Tibial artery (tissue), 4 donors: ENCODE data around the gene CCSER1.
"Not testable (repeated sequence)": the region's sequence is repeated elsewhere in the genome, so short reads cannot be mapped to it uniquely, and the experiment has no call there.

ENCODE experiments used
- DNase-seq, 2 donors: peaks; one replicate each; pipeline ENCODE4 v3.0.0-alpha.2; 2019
- H3K27ac ChIP-seq, 2 donors: fragments of 200-600 bp; sonication (generic) in 1 of 2; 1 replicate in 1 of 2; 2 replicates in 1 of 2; pipeline ENCODE4 v1.5.1; 2018 to 2019; ENCODE audit warnings: mild to moderate bottlenecking in 1 of 2
- H3K27me3 ChIP-seq, 2 donors: fragments of 200-600 bp; sonication (generic) in 1 of 2; one replicate each; pipeline versions ENCODE4 v1.5.1 to v1.6.0; 2016 to 2019
- H3K36me3 ChIP-seq, 3 donors: fragments of 200-600 bp; sonication (generic) in 2 of 3; one replicate each; pipeline ENCODE4 v1.5.1; 2016 to 2019; ENCODE audit warnings: mild to moderate bottlenecking in 2 of 3
- H3K4me1 ChIP-seq, 4 donors: fragments of 200-600 bp; sonication (generic) in 2 of 4; 1 replicate in 3 of 4; 2 replicates in 1 of 4; pipeline ENCODE4 v1.5.1; 2016 to 2019
- H3K4me3 ChIP-seq, 2 donors: fragments of 200-600 bp; sonication (generic) in 1 of 2; 1 replicate in 1 of 2; 2 replicates in 1 of 2; pipeline ENCODE4 v1.5.1; 2018 to 2019; ENCODE audit warnings: mild to moderate bottlenecking in 2 of 2
- H3K9me3 ChIP-seq, 3 donors: fragments of 200-600 bp; sonication (generic) in 1 of 3; one replicate each; pipeline ENCODE4 v1.5.1; 2016 to 2019
- CTCF ChIP-seq, 2 experiments: fragments of 200-600 bp in 1 of 2; fragments of 450-650 bp in 1 of 2; IDR thresholded peaks; one replicate each; pipeline ENCODE4 v1.5.1; 2017 to 2019; ENCODE audit warnings: antibody characterized with exemption in 2 of 2, mild to moderate bottlenecking in 1 of 2, moderate library complexity in 1 of 2
- intact Hi-C: fragments of 100-400 bp; cut with DNase I; formaldehyde crosslinking; loops from one replicate; pipeline ENCODE4 v1.15.0; 2023; ENCODE audit warnings: low total_unique reads

CCSER1 gene

DNA sequence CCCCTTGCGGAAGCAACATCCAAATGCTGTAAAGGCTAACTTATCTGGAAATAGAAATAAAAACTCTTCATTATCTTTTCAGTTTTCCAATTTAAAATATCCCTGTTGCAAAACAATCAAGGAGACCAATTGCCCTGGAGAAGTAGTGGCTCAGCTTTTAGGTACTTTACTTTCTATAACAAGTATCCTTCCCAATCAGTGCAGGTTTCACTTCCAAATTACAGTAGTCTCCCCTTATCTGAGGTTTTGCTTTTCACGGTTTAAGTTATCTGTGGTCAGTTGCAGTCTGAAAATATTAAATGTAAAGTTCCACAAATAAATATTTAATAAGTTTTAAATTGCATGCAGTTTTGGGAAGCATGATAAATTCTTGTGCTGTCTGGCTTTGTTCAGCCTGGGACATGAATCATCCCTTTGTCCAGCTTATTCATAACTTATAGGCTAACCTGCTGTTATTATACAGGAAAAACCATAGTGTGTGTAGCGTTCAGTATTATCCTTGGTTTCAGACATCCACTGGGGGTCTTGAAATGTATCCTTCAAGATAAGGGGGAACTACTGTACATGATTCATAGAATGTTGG is 1203.5 kb downstream of the CCSER1 start:
- Histone ChIP-seq H3K36me3 (no peaks in the 10 kb centered on the region), H3K4me3 (no peak overlapping the region), H3K9me3 (peaks cover 4 to 15% (median 7%) of the 10 kb centered on the region in 3 donors), H3K27ac (no peak overlapping the region), H3K27me3 (no peaks in the 10 kb centered on the region), H3K4me1 (peaks cover 0 to under 1% (median 0%) of the 10 kb centered on the region in 4 donors)
- DNase-seq = no peak
- intact Hi-C loops = no loop called here
- no peak for TF ChIP-seq CTCF (IDR thresholded peaks at IDR 0.05)

GRCh38 chr4:91340822-91341221 is 1213.6 kb downstream of the CCSER1 start:
- Histone ChIP-seq H3K4me1 (no peaks in the 10 kb centered on the region), H3K9me3 (no peaks in the 10 kb centered on the region), H3K27me3 (no peaks in the 10 kb centered on the region), H3K4me3 (no peak overlapping the region), H3K36me3 (no peaks in the 10 kb centered on the region), H3K27ac (no peak overlapping the region)
- DNase-seq = no peak
- intact Hi-C loops = no loop called here
- no peak for TF ChIP-seq CTCF (IDR thresholded peaks at IDR 0.05)

DNA sequence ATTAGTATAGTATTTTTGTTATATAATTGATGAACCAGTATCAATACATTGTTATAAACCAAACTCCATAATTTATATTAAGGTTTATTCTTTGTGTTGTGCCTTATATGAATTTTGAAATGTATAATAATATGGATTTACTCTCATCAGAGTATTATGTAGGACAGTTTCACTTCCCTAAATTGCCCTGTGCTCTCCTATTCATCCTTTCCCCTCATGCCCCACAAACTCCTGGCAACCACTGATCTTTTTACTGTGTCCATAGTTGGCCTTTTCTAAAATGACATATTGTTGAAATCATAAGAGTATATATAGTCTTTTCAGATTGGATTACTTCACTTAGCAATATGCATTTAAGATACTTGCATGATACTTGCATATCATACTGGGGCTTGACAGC is 1218.4 kb downstream of the CCSER1 start:
- Histone ChIP-seq H3K4me3 (no peak overlapping the region), H3K27ac (no peak overlapping the region), H3K4me1 (no peaks in the 10 kb centered on the region), H3K36me3 (no peaks in the 10 kb centered on the region), H3K27me3 (no peaks in the 10 kb centered on the region), H3K9me3 (no peaks in the 10 kb centered on the region)
- intact Hi-C loops = no loop called here
- DNase-seq = no peak
- no peak for TF ChIP-seq CTCF (IDR thresholded peaks at IDR 0.05)

GRCh38 chr4:91356496-91356895 is 1229.3 kb downstream of the CCSER1 start:
- intact Hi-C loops, H3K27me3 ChIP-seq, DNase-seq, H3K9me3 ChIP-seq, H3K27ac ChIP-seq, H3K4me1 ChIP-seq, H3K36me3 ChIP-seq, H3K4me3 ChIP-seq: not testable (repeated sequence)

GRCh38 chr4:91358016-91358415 is 1230.8 kb downstream of the CCSER1 start:
- H3K9me3 ChIP-seq, intact Hi-C loops: not testable (repeated sequence)

DNA sequence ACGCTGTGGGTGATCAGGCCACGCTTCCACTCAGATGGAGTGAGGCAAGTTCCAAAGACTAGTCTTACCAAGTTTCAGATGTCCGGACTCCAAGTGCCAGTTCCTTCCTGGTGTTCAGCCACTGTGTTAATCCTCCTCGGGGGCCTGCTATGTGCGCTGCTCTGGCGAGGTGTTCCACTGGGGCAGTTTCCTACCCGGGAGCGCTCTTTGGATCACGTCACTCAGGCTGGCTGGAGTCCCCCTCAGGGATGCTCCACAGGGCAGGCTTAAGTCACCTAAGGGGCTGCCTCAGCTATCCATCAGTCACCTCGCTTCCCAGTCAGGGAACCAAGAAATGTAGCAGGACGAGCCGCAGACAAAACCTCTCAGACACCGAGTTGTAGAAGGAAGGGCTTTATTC is 1231.4 kb downstream of the CCSER1 start:
- H3K27me3 ChIP-seq, H3K4me3 ChIP-seq, H3K36me3 ChIP-seq, H3K9me3 ChIP-seq, H3K4me1 ChIP-seq, intact Hi-C loops, DNase-seq, H3K27ac ChIP-seq: not testable (repeated sequence)

More at GRCh38 chr4:91358016-91358415, 1230.8 kb downstream of the CCSER1 start:
- H3K4me3 ChIP-seq, H3K36me3 ChIP-seq, H3K27me3 ChIP-seq, H3K27ac ChIP-seq, DNase-seq, H3K4me1 ChIP-seq: not testable (repeated sequence)

DNA sequence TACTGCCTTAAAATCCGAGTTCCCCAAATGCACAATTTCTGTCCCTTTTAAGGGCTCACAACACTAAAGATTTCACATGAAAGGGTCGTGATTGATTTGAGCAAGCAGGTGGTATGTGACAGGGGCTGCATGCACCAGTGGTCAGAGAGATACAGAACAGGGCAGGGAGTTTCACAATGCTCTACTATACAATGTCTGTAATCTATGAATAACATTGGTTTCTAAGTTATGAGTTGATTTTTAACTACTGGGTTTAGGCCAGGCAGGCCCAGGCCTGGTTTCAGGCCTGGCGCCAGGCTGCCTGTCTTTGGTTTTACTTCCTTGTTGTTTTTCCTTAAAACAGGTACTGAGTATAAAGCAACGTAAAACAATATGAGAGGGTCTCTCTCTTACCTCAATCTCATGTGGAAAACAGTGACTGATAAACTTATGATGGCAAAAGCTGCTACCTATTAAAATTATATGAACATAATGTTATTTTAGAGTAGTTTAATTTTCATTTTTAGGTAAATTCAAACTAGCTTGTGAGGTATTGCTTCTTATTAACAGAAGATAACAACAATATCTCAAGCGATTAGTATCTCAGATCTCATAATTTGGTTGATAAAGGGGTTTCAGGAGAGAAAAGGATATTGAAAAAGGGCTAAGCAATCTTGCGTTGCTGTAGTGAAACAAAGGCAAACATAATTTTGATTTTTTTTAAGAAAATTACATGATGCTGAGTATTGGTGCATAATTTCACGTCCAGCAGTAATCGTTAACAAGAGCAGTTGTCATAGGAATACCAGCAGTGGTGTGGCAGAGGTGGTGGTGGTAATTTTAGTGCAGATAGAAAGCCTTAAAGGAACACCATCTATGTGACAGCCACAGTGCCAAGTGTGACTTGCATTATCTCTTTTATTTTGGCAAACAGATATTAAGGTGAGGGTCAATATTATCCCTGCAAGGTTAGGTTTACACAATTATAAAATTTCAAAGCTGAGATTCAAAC is 1232.1 kb downstream of the CCSER1 start:
- TF ChIP-seq CTCF (IDR thresholded peaks at IDR 0.05) = no peak
- Histone ChIP-seq H3K27ac (no peak overlapping the region), H3K27me3 (no peaks in the 10 kb centered on the region)

More for the DNA sequence above, 1232.1 kb downstream of the CCSER1 start:
- Histone ChIP-seq H3K4me3 (no peak overlapping the region), H3K4me1 (no peaks in the 10 kb centered on the region), H3K9me3 (no peaks in the 10 kb centered on the region), H3K36me3 (no peaks in the 10 kb centered on the region)
- intact Hi-C loops = no loop called here
- DNase-seq = no peak
